Stimulated activated CD4-positive, alpha-beta T cell treated with anti-CD3 and anti-CD28 coated beads, Interleukin-12 subunit alpha, Interleukin-12 subunit beta, amount 100 ng/mL, for 24 hours (primary cell): ENCODE data around the gene TEX51.
A peak's percentile ranks its signal among the peaks of the same experiment; 100 is the strongest.

Experiments
- DNase-seq, 2 experiments: peaks; one replicate each; pipeline ENCODE4 v3.0.0-alpha.2; 2020; ENCODE audit warnings: low read depth in 2 of 2

TEX51 gene

GRCh38 chr2:126879348-126880298, 19.1 kb upstream of the TEX51 start:
- DNase-seq = no peak

- DNase-seq = no peak
Observed at GRCh38 chr2:126880324-126880723, 18.4 kb upstream of the TEX51 start.

- DNase-seq = no peak
Observed at GRCh38 chr2:126880817-126881216, 17.9 kb upstream of the TEX51 start.

- no peak for DNase-seq
Observed at GRCh38 chr2:126881591-126881990, 17.1 kb upstream of the TEX51 start.

GRCh38 chr2:126882181-126882580, 16.5 kb upstream of the TEX51 start:
- no peak for DNase-seq

GRCh38 chr2:126882736-126883665, 15.7 kb upstream of the TEX51 start:
- DNase-seq = no peak

GRCh38 chr2:126883666-126884040, 15.0 kb upstream of the TEX51 start:
- DNase-seq = no peak

- no peak for DNase-seq
Observed at GRCh38 chr2:126884861-126885750, 13.6 kb upstream of the TEX51 start.

- no peak for DNase-seq
Observed at GRCh38 chr2:126885751-126886210, 12.9 kb upstream of the TEX51 start.

- peak; percentile 6 to 34 for DNase-seq
Observed at GRCh38 chr2:126886211-126886915, 12.3 kb upstream of the TEX51 start.

- no peak for DNase-seq
Observed at GRCh38 chr2:126886916-126887280, 11.8 kb upstream of the TEX51 start.

- no peak for DNase-seq
Observed at GRCh38 chr2:126887506-126887905, 11.2 kb upstream of the TEX51 start.

- DNase-seq = no peak
Observed at GRCh38 chr2:126888046-126888445, 10.6 kb upstream of the TEX51 start.

GRCh38 chr2:126889071-126889470, 9.6 kb upstream of the TEX51 start:
- no peak for DNase-seq

- no peak for DNase-seq
Observed at GRCh38 chr2:126889496-126890135, 9.1 kb upstream of the TEX51 start.

- DNase-seq = no peak
Observed at GRCh38 chr2:126890136-126890510, 8.6 kb upstream of the TEX51 start.

- no peak for DNase-seq
Observed at GRCh38 chr2:126890551-126891450, 7.9 kb upstream of the TEX51 start.

- DNase-seq = no peak
Observed at GRCh38 chr2:126891681-126892500, 6.8 kb upstream of the TEX51 start.
